ENCODE measurements around the gene PDE4B. TPM values are rescaled to one million over a fixed set of nuclear protein-coding genes. Genes with fewer than 3 reads are reported as not detected.

Gene PDE4B
- total and polyA plus RNA-seq, 10 of the 15 experiments (the other 5 are each of a cell fraction or from before 2014, with no cell fraction given), result 3.0 to 13.2 (median 5.7) TPM

DNA sequence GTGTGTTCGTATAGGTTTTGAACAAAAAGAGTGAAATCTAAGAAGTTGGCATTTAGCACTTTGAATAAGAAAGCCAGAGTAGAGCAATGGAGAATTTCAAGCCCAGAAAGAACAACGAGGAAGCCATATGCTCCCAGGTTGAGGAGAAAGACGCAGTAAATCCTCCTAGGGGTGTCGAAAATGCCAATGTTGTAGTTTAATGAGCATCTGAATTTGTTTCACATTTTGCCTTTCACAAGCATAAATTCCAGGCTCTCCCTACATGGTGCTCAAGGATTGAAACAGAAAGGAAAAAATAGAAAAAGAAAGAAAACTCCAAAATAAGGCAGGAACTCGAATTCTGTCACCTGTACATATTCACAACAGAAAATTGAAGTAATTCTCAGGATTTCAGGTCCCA lies 476.5 kb downstream of the PDE4B start (continued):
- TF ChIP-seq, protein P1, sequence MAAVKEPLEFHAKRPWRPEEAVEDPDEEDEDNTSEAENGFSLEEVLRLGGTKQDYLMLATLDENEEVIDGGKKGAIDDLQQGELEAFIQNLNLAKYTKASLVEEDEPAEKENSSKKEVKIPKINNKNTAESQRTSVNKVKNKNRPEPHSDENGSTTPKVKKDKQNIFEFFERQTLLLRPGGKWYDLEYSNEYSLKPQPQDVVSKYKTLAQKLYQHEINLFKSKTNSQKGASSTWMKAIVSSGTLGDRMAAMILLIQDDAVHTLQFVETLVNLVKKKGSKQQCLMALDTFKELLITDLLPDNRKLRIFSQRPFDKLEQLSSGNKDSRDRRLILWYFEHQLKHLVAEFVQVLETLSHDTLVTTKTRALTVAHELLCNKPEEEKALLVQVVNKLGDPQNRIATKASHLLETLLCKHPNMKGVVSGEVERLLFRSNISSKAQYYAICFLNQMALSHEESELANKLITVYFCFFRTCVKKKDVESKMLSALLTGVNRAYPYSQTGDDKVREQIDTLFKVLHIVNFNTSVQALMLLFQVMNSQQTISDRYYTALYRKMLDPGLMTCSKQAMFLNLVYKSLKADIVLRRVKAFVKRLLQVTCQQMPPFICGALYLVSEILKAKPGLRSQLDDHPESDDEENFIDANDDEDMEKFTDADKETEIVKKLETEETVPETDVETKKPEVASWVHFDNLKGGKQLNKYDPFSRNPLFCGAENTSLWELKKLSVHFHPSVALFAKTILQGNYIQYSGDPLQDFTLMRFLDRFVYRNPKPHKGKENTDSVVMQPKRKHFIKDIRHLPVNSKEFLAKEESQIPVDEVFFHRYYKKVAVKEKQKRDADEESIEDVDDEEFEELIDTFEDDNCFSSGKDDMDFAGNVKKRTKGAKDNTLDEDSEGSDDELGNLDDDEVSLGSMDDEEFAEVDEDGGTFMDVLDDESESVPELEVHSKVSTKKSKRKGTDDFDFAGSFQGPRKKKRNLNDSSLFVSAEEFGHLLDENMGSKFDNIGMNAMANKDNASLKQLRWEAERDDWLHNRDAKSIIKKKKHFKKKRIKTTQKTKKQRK (IDR thresholded peaks at IDR 0.05; ENCODE audit: low read depth, low read length), result no peak
- TF ChIP-seq HDAC6 (IDR thresholded peaks at IDR 0.05; ENCODE audit: unreplicated experiment), result no peak
- TF ChIP-seq, protein P2, sequence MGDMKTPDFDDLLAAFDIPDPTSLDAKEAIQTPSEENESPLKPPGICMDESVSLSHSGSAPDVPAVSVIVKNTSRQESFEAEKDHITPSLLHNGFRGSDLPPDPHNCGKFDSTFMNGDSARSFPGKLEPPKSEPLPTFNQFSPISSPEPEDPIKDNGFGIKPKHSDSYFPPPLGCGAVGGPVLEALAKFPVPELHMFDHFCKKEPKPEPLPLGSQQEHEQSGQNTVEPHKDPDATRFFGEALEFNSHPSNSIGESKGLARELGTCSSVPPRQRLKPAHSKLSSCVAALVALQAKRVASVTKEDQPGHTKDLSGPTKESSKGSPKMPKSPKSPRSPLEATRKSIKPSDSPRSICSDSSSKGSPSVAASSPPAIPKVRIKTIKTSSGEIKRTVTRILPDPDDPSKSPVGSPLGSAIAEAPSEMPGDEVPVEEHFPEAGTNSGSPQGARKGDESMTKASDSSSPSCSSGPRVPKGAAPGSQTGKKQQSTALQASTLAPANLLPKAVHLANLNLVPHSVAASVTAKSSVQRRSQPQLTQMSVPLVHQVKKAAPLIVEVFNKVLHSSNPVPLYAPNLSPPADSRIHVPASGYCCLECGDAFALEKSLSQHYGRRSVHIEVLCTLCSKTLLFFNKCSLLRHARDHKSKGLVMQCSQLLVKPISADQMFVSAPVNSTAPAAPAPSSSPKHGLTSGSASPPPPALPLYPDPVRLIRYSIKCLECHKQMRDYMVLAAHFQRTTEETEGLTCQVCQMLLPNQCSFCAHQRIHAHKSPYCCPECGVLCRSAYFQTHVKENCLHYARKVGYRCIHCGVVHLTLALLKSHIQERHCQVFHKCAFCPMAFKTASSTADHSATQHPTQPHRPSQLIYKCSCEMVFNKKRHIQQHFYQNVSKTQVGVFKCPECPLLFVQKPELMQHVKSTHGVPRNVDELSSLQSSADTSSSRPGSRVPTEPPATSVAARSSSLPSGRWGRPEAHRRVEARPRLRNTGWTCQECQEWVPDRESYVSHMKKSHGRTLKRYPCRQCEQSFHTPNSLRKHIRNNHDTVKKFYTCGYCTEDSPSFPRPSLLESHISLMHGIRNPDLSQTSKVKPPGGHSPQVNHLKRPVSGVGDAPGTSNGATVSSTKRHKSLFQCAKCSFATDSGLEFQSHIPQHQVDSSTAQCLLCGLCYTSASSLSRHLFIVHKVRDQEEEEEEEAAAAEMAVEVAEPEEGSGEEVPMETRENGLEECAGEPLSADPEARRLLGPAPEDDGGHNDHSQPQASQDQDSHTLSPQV (IDR thresholded peaks at IDR 0.05), result no peak
- no peak for TF ChIP-seq POU2F2 (IDR thresholded peaks at IDR 0.05; ENCODE audit: borderline replicate concordance, low read depth, low read length)
- TF ChIP-seq RUNX3 (IDR thresholded peaks at IDR 0.05; ENCODE audit: low read length), result no peak
- TF ChIP-seq IKZF1 (conservative IDR thresholded peaks at IDR 0.05), result no peak
- TF ChIP-seq MEF2A (IDR thresholded peaks at IDR 0.05; ENCODE audit: insufficient read depth, low read depth, low read length), result no peak
- TF ChIP-seq, protein P3, sequence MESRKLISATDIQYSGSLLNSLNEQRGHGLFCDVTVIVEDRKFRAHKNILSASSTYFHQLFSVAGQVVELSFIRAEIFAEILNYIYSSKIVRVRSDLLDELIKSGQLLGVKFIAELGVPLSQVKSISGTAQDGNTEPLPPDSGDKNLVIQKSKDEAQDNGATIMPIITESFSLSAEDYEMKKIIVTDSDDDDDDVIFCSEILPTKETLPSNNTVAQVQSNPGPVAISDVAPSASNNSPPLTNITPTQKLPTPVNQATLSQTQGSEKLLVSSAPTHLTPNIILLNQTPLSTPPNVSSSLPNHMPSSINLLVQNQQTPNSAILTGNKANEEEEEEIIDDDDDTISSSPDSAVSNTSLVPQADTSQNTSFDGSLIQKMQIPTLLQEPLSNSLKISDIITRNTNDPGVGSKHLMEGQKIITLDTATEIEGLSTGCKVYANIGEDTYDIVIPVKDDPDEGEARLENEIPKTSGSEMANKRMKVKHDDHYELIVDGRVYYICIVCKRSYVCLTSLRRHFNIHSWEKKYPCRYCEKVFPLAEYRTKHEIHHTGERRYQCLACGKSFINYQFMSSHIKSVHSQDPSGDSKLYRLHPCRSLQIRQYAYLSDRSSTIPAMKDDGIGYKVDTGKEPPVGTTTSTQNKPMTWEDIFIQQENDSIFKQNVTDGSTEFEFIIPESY (IDR thresholded peaks at IDR 0.05), result no peak
- TF ChIP-seq SIX5 (IDR thresholded peaks at IDR 0.05; ENCODE audit: low read depth, low read length, severe bottlenecking), result no peak
- TF ChIP-seq, protein P4, sequence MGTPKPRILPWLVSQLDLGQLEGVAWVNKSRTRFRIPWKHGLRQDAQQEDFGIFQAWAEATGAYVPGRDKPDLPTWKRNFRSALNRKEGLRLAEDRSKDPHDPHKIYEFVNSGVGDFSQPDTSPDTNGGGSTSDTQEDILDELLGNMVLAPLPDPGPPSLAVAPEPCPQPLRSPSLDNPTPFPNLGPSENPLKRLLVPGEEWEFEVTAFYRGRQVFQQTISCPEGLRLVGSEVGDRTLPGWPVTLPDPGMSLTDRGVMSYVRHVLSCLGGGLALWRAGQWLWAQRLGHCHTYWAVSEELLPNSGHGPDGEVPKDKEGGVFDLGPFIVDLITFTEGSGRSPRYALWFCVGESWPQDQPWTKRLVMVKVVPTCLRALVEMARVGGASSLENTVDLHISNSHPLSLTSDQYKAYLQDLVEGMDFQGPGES (IDR thresholded peaks at IDR 0.05), result no peak
- TF ChIP-seq, protein P5, sequence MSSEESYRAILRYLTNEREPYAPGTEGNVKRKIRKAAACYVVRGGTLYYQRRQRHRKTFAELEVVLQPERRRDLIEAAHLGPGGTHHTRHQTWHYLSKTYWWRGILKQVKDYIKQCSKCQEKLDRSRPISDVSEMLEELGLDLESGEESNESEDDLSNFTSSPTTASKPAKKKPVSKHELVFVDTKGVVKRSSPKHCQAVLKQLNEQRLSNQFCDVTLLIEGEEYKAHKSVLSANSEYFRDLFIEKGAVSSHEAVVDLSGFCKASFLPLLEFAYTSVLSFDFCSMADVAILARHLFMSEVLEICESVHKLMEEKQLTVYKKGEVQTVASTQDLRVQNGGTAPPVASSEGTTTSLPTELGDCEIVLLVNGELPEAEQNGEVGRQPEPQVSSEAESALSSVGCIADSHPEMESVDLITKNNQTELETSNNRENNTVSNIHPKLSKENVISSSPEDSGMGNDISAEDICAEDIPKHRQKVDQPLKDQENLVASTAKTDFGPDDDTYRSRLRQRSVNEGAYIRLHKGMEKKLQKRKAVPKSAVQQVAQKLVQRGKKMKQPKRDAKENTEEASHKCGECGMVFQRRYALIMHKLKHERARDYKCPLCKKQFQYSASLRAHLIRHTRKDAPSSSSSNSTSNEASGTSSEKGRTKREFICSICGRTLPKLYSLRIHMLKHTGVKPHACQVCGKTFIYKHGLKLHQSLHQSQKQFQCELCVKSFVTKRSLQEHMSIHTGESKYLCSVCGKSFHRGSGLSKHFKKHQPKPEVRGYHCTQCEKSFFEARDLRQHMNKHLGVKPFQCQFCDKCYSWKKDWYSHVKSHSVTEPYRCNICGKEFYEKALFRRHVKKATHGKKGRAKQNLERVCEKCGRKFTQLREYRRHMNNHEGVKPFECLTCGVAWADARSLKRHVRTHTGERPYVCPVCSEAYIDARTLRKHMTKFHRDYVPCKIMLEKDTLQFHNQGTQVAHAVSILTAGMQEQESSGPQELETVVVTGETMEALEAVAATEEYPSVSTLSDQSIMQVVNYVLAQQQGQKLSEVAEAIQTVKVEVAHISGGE (CRISPR knock-in tag; IDR thresholded peaks at IDR 0.05), result no peak

All from GM12878 (cell line).